ENCODE data around the gene SPATA31E1.
"Not testable (repeated sequence)": the region's sequence is repeated elsewhere in the genome, so short reads cannot be mapped to it uniquely, and the experiment has no call there.

Gene SPATA31E1

GRCh38 chr9:87849144-87849758 is 33.4 kb upstream of the SPATA31E1 start:
- ATAC-seq: no peak
- TF ChIP-seq, protein P1, sequence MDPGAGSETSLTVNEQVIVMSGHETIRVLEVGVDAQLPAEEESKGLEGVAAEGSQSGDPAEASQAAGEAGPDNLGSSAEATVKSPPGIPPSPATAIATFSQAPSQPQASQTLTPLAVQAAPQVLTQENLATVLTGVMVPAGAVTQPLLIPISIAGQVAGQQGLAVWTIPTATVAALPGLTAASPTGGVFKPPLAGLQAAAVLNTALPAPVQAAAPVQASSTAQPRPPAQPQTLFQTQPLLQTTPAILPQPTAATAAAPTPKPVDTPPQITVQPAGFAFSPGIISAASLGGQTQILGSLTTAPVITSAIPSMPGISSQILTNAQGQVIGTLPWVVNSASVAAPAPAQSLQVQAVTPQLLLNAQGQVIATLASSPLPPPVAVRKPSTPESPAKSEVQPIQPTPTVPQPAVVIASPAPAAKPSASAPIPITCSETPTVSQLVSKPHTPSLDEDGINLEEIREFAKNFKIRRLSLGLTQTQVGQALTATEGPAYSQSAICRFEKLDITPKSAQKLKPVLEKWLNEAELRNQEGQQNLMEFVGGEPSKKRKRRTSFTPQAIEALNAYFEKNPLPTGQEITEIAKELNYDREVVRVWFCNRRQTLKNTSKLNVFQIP (CRISPR knock-in tag; IDR thresholded peaks at IDR 0.05; ENCODE audit: borderline replicate concordance, low read depth): no peak
- TF ChIP-seq SNAI2 (CRISPR knock-in tag; IDR thresholded peaks at IDR 0.05) (no peak), RARB (CRISPR knock-in tag; IDR thresholded peaks at IDR 0.05) (no peak), ISL1 (CRISPR knock-in tag; IDR thresholded peaks at IDR 0.05) (no peak), ZFP3 (CRISPR knock-in tag; IDR thresholded peaks at IDR 0.05) (no peak), PPARA (CRISPR knock-in tag; IDR thresholded peaks at IDR 0.05; ENCODE audit: borderline replicate concordance) (no peak), ARNTL (CRISPR knock-in tag; IDR thresholded peaks at IDR 0.05; ENCODE audit: borderline replicate concordance, low read depth) (no peak), TCF4 (CRISPR knock-in tag; IDR thresholded peaks at IDR 0.05; ENCODE audit: borderline replicate concordance) (no peak)
- TF ChIP-seq, protein P2, sequence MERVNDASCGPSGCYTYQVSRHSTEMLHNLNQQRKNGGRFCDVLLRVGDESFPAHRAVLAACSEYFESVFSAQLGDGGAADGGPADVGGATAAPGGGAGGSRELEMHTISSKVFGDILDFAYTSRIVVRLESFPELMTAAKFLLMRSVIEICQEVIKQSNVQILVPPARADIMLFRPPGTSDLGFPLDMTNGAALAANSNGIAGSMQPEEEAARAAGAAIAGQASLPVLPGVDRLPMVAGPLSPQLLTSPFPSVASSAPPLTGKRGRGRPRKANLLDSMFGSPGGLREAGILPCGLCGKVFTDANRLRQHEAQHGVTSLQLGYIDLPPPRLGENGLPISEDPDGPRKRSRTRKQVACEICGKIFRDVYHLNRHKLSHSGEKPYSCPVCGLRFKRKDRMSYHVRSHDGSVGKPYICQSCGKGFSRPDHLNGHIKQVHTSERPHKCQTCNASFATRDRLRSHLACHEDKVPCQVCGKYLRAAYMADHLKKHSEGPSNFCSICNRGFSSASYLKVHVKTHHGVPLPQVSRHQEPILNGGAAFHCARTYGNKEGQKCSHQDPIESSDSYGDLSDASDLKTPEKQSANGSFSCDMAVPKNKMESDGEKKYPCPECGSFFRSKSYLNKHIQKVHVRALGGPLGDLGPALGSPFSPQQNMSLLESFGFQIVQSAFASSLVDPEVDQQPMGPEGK (CRISPR knock-in tag; IDR thresholded peaks at IDR 0.05; ENCODE audit: borderline replicate concordance): no peak
- TF ChIP-seq, protein P3, sequence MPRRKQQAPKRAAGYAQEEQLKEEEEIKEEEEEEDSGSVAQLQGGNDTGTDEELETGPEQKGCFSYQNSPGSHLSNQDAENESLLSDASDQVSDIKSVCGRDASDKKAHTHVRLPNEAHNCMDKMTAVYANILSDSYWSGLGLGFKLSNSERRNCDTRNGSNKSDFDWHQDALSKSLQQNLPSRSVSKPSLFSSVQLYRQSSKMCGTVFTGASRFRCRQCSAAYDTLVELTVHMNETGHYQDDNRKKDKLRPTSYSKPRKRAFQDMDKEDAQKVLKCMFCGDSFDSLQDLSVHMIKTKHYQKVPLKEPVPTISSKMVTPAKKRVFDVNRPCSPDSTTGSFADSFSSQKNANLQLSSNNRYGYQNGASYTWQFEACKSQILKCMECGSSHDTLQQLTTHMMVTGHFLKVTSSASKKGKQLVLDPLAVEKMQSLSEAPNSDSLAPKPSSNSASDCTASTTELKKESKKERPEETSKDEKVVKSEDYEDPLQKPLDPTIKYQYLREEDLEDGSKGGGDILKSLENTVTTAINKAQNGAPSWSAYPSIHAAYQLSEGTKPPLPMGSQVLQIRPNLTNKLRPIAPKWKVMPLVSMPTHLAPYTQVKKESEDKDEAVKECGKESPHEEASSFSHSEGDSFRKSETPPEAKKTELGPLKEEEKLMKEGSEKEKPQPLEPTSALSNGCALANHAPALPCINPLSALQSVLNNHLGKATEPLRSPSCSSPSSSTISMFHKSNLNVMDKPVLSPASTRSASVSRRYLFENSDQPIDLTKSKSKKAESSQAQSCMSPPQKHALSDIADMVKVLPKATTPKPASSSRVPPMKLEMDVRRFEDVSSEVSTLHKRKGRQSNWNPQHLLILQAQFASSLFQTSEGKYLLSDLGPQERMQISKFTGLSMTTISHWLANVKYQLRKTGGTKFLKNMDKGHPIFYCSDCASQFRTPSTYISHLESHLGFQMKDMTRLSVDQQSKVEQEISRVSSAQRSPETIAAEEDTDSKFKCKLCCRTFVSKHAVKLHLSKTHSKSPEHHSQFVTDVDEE (CRISPR knock-in tag; IDR thresholded peaks at IDR 0.05): no peak
- TF ChIP-seq, protein P4, sequence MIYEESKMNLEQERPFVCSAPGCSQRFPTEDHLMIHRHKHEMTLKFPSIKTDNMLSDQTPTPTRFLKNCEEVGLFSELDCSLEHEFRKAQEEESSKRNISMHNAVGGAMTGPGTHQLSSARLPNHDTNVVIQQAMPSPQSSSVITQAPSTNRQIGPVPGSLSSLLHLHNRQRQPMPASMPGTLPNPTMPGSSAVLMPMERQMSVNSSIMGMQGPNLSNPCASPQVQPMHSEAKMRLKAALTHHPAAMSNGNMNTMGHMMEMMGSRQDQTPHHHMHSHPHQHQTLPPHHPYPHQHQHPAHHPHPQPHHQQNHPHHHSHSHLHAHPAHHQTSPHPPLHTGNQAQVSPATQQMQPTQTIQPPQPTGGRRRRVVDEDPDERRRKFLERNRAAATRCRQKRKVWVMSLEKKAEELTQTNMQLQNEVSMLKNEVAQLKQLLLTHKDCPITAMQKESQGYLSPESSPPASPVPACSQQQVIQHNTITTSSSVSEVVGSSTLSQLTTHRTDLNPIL (CRISPR knock-in tag; IDR thresholded peaks at IDR 0.05; ENCODE audit: low read depth): no peak

- ATAC-seq: no peak
- TF ChIP-seq GLIS3 (CRISPR knock-in tag; IDR thresholded peaks at IDR 0.05) (no peak), CSRNP3 (CRISPR knock-in tag; IDR thresholded peaks at IDR 0.05) (no peak), ARNTL (CRISPR knock-in tag; IDR thresholded peaks at IDR 0.05; ENCODE audit: borderline replicate concordance, low read depth) (no peak), ZC3H10 (CRISPR knock-in tag; IDR thresholded peaks at IDR 0.05) (no peak), ISL1 (CRISPR knock-in tag; IDR thresholded peaks at IDR 0.05) (no peak), ESRRG (CRISPR knock-in tag; IDR thresholded peaks at IDR 0.05) (no peak)
- TF ChIP-seq, protein P4 (CRISPR knock-in tag; IDR thresholded peaks at IDR 0.05; ENCODE audit: low read depth): no peak
Measured at GRCh38 chr9:87850391-87850790, 32.3 kb upstream of the SPATA31E1 start.

- not testable (repeated sequence) for ATAC-seq
Measured at GRCh38 chr9:87851186-87851585, 31.5 kb upstream of the SPATA31E1 start.

DNA sequence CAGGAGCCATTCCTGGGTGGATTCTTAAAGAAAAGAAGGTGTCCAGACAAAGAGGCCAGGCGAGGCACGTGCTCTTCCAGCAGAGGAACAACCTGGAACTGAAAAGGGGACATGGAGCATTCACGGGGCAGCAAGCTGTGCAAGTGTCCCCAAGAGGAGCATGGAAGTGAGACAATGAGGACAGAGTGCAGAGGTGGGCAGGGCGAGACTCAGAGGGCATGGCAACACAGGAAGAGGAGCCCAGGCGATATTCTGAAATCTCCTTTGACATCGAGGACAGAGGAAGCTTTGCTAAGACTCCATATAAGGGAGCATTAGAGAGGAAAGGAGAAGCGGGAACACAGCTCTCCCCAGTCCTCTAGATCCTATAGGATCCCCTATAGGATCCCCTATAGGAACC is 29.4 kb upstream of the SPATA31E1 start:
- TF ChIP-seq ARNTL (CRISPR knock-in tag; IDR thresholded peaks at IDR 0.05; ENCODE audit: borderline replicate concordance, low read depth): no peak
- no peak for TF ChIP-seq ZFP3 (CRISPR knock-in tag; IDR thresholded peaks at IDR 0.05)
- no peak for TF ChIP-seq BACH2 (CRISPR knock-in tag; IDR thresholded peaks at IDR 0.05; ENCODE audit: borderline replicate concordance)
- TF ChIP-seq, protein P4 (CRISPR knock-in tag; IDR thresholded peaks at IDR 0.05; ENCODE audit: low read depth): no peak
- TF ChIP-seq TOX (CRISPR knock-in tag; IDR thresholded peaks at IDR 0.05; ENCODE audit: borderline replicate concordance): no peak
- TF ChIP-seq ESRRG (CRISPR knock-in tag; IDR thresholded peaks at IDR 0.05): no peak
- TF ChIP-seq ISL1 (CRISPR knock-in tag; IDR thresholded peaks at IDR 0.05): no peak
- ATAC-seq: no peak
